Inferior parietal cortex (tissue), 1 donor: ENCODE measurements around the gene VWA8.
"Not testable (repeated sequence)": the region's sequence is repeated elsewhere in the genome, so short reads cannot be mapped to it uniquely, and the experiment has no call there.

Source experiments
- DNase-seq: peaks from one replicate; pipeline ENCODE4 v3.0.0-alpha.2; 2016; ENCODE audit errors: extremely low spot score

The VWA8 gene

DNA sequence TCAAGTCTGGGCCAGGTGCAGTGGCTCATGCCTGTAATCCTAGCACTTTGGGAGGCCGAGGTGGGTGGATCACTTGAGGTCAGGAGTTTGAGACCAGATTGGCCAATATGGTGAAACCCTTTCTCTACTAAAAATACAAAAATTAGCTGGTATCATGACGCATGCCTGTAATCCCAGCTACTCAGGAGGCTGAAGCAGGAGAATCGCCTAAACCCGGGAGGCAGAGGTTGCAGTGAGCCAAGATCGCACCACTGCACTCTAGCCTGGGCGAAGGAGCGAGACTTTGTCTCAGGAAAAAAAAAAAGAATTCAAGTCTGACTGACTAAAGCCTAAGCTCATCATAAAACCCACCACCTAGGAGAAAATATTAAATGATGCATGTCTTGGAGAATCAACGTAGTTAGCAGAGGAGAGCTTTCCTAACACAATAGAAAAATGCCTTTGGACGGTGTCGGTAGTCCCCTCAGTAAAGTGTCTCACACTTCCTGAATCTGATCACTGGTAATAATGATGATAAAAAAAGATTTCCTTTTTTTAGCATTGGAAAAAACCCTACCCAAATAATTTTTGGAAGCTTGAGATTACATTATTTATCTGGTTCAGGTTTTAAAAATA lies 313.1 kb downstream of the VWA8 start:
- DNase-seq = not testable (repeated sequence)

DNA sequence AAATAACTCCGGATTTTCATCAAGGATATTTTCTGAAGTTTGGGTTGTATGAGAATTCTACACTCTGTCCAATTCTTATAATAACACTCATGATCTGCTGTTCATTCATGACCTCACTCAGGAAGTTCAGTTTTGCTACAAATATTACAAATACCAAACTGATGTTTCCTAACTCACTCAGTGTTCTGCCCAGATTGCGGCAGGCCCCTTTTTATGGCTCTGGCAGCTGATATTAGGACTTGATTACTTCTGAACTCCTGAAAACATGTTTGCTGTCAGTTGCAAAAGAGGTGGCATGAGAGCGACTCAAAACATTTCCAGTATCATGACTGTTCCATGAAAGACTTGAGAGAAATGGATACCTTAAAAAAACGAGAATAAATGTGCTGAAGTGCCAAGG lies 315.6 kb downstream of the VWA8 start:
- no peak for DNase-seq

DNA sequence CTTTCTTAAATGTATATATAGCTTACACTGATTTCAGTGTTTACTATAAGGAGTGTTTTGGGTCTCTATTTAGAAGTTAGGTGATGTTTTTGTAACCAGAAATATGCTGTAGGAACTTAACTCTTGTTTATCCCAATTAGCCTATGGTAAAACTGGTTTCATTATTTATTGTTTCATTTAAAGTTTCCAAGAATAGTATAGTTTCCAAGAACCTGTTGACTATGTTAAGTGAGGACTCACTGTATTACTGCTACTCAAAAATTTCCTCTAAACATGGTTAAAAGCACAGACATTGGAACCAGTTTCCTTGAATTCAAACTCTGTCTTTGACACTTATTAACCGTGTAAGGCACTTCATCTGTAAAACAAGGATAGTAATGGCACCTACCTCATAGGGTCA lies 316.2 kb downstream of the VWA8 start:
- DNase-seq = no peak

DNA sequence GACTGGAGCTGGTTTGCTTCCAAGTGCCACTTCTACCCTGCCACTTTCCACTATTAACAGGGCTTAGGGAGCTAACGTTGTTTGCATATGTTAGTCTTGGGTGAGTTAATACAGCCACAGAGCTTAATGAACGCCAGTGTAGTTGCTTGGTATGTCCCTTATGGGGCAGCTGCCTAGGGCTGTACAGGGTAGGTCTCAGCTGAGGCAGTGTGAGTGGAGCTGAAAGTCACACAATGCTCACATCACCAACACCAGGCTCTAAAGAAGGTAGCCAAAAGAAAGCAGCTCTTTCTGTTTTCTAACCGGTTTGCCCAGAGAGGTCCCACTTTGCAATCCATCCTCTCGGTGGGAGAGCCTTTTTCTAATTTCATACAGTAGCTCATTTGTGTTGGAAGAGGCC lies 317.4 kb downstream of the VWA8 start:
- DNase-seq = no peak

DNA sequence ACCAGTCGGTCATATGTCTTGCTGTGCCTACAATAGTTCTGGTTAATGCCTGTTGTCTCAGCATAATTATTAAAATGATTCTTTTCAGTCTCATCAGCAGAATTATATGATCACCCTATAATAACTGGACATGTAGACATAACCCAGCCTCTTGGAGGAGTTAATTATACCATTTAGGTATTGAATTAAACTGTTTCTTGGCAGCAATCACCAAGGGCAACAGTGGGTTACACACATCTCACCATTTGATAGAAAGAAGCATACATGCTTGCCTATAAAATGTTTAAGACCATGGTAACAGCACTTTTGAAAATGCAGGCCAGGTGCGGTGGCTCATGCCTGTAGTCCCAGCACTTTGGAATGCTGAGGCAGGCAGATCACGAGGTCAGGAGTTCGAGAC lies 318.9 kb downstream of the VWA8 start:
- DNase-seq = no peak

DNA sequence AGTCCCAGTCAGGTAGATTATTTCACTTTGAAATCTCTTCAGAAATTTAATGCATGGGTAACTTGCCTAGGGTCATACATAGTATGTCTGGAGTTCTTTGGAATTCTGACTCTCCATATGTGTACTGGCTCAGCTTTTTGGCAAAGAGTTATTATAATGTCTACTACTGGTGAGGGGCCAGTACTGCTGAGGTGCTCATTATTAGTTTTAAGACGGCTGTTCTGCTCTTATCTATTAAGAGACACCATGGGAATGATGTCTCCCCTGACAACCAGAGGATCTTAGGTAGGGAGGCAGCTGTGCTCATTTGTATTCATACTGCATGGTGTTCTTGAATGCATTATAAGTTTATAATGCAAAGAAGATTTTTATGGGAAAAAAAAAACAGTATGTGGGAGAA lies 319.5 kb downstream of the VWA8 start:
- DNase-seq = no peak

DNA sequence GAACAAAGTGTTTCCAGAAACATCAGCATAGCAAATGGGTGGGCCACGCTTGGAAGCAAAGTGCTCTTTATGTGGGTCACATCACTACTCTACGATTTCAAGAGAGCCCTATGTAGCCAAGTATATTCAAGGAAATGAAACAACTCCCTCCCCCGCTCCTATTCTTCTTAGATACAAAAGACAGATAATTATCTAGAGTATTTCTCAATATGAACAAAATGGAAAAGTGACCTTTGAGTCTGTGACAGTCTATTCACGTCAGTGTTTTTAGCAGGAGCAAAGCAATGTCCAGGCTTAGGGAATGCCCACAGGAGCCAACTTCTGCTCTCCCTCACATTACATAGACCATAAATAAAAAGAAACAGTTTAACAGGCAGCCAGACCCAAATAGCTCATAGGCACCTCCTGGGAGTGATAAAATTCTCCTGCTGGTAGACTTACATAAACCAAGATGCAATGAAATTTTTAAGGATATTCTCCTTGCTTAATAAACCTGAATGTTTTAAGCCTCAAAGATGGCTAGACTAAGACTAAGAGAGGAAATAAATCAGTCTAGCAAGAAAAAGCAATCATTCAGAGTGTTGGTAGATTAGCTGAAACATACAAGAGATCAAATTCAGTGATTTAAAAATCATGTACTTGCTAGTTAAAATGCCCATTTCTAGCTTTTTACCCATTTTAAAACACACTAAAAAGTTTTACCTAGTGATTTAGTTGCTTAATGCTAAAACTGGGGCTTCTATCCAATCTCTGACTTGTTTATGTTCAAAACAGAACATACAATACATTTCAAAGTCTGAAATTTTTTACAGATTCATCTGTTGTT lies 320.7 kb downstream of the VWA8 start:
- no peak for DNase-seq

DNA sequence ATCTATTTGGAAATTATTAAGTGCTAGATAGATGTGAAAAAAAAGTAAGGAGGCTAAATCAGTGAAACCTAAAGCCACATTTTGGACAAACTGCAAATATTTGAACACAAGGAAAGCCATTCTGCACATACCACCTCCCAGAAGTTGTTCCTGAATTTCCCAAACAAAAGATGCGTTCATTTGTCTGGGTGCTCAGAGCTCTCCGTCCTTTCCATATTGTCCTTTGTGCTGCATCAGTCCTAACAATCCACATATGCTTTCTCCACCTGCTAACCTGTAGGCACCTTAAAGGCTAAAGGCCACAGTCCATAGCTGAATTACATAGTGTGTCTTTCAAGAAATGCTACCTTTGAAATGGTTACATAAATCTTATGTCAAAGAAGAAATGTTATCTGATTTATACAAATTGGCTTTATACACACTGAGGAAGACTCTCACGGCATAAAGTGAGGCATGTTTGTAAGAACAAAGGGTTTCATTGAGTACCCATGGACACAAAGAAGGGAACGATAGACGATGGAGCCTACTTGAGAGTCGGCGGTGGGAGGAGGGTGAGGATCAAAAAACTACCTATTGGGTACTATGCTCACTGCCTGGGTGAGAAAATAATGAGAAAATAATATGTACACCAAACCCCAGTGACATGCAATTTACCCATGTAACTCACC lies 321.5 kb downstream of the VWA8 start:
- DNase-seq = no peak

DNA sequence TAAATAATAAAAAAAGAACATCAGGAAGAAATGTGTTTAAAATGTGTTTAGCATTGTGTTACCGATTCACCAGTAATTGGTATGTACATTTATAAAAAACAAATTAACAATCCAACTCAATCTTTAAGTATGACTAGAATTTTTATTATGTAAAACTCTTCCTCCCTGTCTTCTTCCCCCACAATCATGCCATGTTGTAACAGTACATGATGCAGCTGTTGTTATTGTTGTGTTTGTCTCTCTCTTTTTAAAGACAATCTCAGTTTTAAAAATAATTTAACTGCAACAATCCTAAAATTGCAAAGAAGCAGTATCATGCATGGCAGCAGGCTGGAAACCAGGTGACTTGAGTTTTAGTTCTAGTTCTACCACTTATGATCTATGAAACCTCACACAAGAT lies 323.3 kb downstream of the VWA8 start:
- DNase-seq = no peak

DNA sequence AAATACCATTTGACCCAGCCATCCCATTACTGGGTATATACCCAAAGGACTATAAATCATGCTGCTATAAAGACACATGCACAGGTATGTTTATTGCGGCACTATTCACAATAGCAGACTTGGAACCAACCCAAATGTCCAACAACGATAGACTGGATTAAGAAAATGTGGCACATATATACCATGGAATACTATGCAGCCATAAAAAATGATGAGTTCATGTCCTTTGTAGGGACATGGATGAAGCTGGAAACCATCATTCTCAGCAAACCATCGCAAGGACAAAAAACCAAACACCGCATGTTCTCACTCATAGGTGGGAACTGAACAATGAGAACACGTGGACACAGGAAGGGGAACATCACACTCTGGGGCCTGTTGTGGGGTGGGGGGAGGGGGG lies 323.9 kb downstream of the VWA8 start:
- DNase-seq = not testable (repeated sequence)

DNA sequence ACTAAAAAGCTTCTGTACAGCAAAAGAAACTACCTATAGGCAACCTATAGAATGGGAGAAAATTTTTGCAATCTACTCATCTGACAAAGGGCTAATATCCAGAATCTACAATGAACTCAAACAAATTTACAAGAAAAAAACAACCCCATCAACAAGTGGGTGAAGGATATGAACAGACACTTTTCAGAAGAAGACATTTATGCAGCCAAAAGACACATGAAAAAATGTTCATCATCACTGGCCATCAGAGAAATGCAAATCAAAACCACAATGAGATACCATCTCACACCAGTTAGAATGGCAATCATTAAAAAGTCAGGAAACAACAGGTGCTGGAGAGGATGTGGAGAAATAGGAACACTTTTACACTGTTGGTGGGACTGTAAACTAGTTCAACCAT lies 324.3 kb downstream of the VWA8 start:
- DNase-seq = not testable (repeated sequence)

DNA sequence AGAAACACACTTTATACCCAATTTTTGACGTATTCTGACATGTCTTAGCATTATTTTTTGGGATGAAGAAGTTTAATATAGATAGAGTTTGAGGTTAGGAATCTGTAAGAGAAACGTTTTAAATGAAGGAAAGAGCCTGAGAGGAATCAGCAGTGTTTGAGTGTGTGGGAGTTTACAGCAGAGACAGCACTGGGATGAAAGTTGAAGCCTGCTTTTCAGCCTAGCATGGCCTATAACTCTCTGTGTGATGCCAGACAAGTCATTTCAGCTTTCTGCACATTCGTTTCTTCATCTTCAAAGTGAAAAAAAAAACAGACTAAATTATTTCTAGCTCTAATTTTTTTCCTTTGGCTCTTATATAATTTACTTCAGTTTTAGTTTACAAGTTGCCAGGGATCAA lies 326.5 kb downstream of the VWA8 start:
- DNase-seq = no peak

DNA sequence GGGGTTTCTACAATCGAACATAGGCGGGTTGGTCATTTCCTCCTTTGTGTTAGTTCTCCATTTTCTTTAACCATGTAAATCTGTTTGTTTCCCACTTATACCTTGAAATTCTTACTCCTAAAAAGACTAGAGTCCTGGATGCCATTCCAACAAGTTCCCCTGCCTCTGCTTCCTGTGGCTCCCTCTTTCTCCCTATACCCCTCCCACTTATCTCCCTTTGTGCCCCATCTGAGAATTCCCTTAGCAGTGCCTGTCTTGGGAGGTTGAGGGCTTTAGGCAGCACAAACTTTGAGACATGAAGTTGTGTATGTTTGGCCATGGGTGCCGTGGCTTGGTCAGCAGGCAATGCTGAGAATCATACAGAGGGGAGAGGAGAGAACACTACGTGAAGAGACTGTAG lies 327.1 kb downstream of the VWA8 start:
- DNase-seq = no peak

DNA sequence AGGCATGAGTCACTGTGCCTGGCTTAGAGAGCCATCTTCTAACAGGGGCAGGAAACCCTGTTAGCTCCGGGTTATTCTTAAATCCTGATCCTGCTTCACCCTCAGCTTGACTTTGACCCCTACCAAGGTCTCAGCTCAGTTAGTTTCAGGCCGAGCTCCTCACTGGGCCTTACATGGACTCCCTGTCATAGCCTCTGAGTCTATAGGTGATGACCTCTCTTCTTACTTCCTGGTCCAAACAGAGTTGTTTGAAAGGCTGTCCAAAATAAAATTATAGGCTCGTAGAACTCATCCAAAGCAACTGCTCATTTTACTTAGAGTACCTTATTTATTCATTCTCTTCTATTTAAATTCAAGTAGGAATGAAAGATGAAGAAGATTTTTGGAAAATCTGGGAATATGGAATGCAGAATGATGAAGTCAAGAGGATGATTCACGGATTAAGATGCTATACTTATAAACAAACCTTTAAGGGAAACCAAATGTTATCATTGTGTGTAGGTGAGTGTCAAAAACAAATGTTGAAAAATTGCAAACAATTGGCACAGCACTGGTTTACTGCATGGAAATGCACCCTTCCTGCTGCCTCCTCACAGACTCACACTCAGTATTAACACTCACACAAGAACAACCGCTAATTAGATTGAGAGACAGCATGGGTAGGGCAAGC lies 329.5 kb downstream of the VWA8 start:
- DNase-seq = no peak

DNA sequence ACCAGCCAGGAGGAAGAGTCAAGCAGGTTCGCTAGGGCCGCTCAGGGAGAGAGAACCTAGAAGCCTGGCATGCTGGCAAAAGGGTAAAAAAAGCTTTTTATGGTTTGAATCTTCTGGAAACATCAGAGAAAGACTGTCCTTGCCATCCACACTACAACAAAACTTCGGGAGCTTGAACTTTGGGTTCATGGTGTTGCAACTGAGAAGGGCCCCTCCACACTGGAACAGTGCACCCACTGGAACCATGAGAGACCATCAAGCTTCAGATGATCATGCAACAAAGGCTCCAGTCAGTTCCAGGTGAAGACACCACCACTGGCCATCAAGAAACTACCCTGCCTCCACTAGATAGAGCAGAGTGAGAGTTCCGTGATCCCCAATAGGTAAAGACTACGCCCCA lies 333.5 kb downstream of the VWA8 start:
- DNase-seq = no peak

DNA sequence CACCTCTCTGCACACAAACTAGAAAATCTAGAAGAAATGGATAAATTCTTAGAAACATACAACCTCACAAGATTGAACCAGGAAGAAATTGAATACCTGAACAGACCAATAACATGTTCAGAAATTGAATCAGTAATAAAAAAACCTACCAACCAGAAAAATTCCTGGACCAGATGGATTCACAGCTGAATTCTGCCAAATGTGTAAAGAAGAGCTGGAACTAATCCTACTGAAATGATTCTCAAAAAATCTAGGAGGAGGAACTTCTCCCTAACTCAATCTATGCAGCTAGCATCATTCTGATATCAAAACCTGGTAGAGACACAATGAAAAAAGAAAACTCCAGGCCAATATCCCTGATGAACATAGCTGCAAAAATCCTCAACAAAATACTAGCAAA lies 336.9 kb downstream of the VWA8 start:
- DNase-seq = no peak

DNA sequence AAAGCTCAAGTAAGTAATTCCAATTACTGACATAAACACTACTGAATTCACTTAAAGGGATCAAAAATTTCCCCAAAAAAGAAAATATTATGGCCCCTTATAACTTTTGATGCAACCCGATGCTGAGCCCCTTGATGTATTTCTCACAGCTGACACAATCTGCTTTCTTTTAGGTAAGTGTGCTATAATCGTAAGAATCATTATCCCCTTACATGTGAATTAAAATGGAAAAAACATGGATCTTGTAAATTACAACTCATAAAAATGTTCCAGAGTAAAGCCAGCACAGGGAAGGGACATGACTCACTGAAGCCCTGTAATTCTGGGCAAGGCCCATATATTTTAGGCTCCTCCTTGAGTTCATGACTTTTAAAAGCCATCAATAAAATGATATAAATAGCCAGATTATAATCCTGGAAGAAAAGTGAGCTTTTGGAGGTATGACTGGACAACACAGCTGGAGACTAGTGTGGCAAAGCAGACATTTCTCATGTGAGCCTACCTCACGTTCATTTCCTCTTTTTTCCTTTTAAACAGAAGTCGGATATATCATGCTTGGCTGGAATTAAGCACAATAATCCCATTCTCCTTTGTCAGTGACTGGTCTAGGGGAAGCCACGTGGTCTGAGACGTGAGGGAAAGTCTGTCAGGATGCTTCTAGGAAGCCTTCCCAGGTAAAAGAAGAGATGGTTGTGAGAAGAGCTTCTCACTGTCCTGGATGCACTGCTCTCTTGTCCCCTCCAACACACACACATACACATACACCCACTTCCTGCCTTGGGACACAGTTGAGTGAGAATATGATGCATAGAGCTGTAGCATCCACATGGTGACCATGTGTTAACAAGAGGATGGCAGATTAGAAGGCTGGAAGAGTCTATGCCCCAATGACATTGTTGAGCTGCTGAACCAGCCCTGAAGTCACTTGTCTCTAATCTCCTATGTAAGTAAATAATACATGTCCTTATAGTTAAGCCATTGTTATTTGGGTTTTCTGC lies 338.2 kb downstream of the VWA8 start:
- DNase-seq = no peak

DNA sequence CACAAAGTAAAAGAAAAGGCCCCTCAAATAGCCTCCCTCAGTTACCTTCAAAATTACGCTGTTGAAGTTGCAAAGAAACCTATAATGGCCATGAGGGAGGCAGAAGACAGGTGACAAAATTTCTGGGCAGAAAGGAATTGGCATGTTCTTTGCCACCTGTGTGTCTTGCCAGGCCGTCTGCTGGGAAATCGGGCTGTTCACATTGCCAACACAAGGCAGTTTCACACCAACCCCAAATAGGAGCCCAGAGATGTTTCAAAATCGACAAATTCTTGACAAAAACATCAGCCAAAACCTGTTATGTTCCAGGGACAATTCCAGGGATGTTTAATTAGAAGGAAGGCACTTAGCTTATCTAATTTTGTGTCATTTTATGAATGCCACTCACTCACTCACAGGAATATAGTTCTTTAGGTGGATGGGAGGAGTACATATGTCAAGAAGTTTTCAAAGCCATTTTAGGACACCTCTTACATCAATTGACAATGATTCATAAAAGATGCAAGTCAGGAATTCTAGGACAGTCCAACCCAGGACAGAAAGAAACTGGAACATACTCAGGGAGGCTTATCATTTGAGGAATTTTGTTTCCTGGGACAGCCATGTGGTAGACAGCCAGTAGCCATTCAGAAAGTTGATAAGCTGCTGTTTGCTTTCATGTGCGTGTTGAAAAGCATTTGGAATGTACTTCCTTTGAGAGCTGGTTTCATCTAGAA lies 339.0 kb downstream of the VWA8 start:
- DNase-seq = no peak

DNA sequence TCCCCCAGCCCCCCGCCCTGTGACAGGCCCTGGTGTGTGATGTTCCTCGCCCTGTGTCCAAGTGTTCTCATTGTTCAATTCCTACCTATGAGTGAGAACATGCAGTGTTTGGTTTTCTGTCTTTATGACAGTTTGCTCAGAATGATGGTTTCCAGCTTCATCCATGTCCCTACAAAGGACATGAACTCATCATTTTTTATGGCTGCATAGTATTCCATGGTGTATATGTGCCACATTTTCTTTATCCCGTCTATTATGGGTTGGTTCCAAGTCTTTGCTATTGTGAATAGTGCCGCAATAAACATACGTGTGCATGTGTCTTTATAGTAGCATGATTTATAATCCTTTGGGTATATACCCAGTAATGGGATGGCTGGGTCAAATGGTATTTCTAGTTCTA lies 343.3 kb downstream of the VWA8 start:
- not testable (repeated sequence) for DNase-seq

DNA sequence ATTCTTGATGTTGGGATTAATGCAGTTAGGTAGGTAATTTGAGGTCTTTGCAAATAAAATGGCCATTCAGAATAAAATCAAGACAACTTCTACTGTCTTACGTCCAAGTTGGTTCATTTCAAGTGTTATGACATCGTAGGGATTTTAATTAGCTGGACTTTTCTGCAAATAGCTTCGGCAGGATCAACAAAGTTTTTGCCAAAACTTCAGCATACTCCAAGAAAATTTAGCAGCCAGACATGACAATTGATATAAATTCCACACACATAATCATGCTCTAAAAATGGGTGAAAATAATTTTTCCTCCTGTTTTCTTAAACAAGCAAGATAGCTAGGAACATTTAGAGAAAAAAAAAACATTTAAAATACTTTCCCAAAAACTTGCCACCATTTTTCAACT lies 344.8 kb downstream of the VWA8 start:
- DNase-seq = no peak

DNA sequence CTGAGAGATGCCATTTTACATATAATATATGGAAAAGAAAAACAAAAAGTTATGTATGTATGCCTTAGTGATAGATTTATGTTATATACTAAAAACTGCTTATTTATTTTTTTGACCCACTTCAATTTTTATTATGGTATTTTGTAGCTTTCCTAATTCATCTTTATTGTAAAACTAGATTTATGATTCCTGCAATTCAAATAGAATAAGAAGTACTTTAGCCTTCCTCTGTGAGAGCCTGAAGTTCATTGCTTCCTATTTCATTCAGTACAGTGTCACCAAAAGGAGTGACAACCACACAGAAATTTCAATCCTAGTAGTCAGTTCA lies 345.4 kb downstream of the VWA8 start:
- DNase-seq = no peak
